GM23248 (cell line): ENCODE measurements around the gene PSMB11.

Experiments used
- EZH2 ChIP-seq: fragments of 200-600 bp; sonication (generic); IDR thresholded peaks from 2 replicates; pipeline ENCODE4 v1.6.1; 2018; ENCODE audit warnings: antibody characterized with exemption, mild to moderate bottlenecking; ENCODE audit not compliant: insufficient read depth, poor library complexity, severe bottlenecking
- EZH2phosphoT487 ChIP-seq: fragments of 200-600 bp; sonication (generic); IDR thresholded peaks from 2 replicates; pipeline ENCODE4 v1.6.1; 2018; ENCODE audit warnings: antibody characterized with exemption, moderate library complexity, mild to moderate bottlenecking, low read depth; ENCODE audit not compliant: insufficient read depth

- no peak for TF ChIP-seq EZH2
- no peak for TF ChIP-seq EZH2phosphoT487
Observed at GRCh38 chr14:23057757-23058653, 16.0 kb downstream of the PSMB11 start.
